H1 (cell line): Measurements from ENCODE around the gene ZNF471. TPM values are rescaled to one million over a fixed set of nuclear protein-coding genes. Genes with fewer than 3 reads are reported as not detected.

ENCODE experiments used
- CTCF ChIA-PET: fragments of 300-600 bp; sonication (Branson Sonifier 250); formaldehyde crosslinking; loops from one replicate; lab custom pipeline; 2021; ENCODE audit not compliant: partially characterized antibody; lab: Charles Lee
- POLR2A ChIA-PET: fragments of 300-600 bp; sonication (Branson Sonifier 250); formaldehyde crosslinking; loops from one replicate; lab custom pipeline; 2021; ENCODE audit warnings: inconsistent platforms; ENCODE audit not compliant: partially characterized antibody; lab: Charles Lee
- DNase-seq, 2 experiments: peaks; one replicate each; pipeline versions ENCODE4 v3.0.0 to v3.0.0-alpha.2; 2010 to 2022; ENCODE audit warnings: low spot score in 2 of 2, low read depth in 1 of 2, mixed read lengths in 1 of 2
- FAIRE-seq: peaks from 2 replicates; lab custom pipeline; 2011; peaks lifted over from hg19 to GRCh38; lab: Jason Lieb, UNC
- H2AFZ ChIP-seq: 2 replicates; pipeline ENCODE4 v1.8.1; 2012; ENCODE audit warnings: low read length, inconsistent platforms
- H2AK5ac ChIP-seq: 2 replicates; pipeline ENCODE4 v1.6.1; 2013; ENCODE audit warnings: low read depth, low read length
- H2BK120ac ChIP-seq: replicated peaks from 2 replicates; pipeline ENCODE3; 2013; ENCODE audit warnings: low read depth, low read length, inconsistent platforms
- H2BK12ac ChIP-seq: 2 replicates; pipeline ENCODE4 v1.6.1; 2013; ENCODE audit warnings: low read depth, low read length
- H2BK15ac ChIP-seq: 2 replicates; pipeline ENCODE4 v1.6.1; 2013; ENCODE audit warnings: low read length
- H2BK20ac ChIP-seq: 2 replicates; pipeline ENCODE4 v1.6.1; 2013; ENCODE audit warnings: low read length
- H2BK5ac ChIP-seq: 2 replicates; pipeline ENCODE4 v1.6.1; 2013; ENCODE audit warnings: low read depth, low read length
- H3K14ac ChIP-seq: 2 replicates; pipeline ENCODE4 v1.6.1; 2013; ENCODE audit warnings: inconsistent platforms; ENCODE audit not compliant: insufficient read length
- H3K18ac ChIP-seq: 2 replicates; pipeline ENCODE4 v1.6.1; 2013; ENCODE audit warnings: low read length; ENCODE audit errors: extremely low read depth
- H3K23ac ChIP-seq: 2 replicates; pipeline ENCODE4 v1.6.1; 2013; ENCODE audit warnings: inconsistent platforms; ENCODE audit not compliant: insufficient read length
- H3K23me2 ChIP-seq: 2 replicates; pipeline ENCODE4 v1.6.1; 2013; ENCODE audit warnings: low read depth, low read length
- H3K27ac ChIP-seq: 2 replicates; pipeline ENCODE4 v1.6.1; 2011; ENCODE audit warnings: low read depth, low read length, inconsistent platforms
- H3K27me3 ChIP-seq, 4 experiments: replicated peaks in 1 of 4; 1 replicate in 1 of 4; 2 replicates in 3 of 4; pipeline versions ENCODE4 v1.6.1 to v1.8.1; 2011 to 2013; ENCODE audit warnings: low read length in 3 of 4, mild to moderate bottlenecking in 3 of 4, inconsistent platforms in 2 of 4, mixed read lengths in 2 of 4, moderate library complexity in 1 of 4; ENCODE audit not compliant: control insufficient read depth in 3 of 4, insufficient read depth in 3 of 4; ENCODE audit errors: extremely low read depth in 1 of 4
- H3K36me3 ChIP-seq, 4 experiments: 2 replicates each; pipeline versions ENCODE4 v1.6.1 to v1.8.1; 2011 to 2013; ENCODE audit warnings: mild to moderate bottlenecking in 4 of 4, low read length in 3 of 4, moderate library complexity in 2 of 4, control low read depth in 1 of 4, inconsistent platforms in 1 of 4; ENCODE audit not compliant: insufficient read depth in 4 of 4, control insufficient read depth in 2 of 4
- H3K4ac ChIP-seq: replicated peaks from 2 replicates; pipeline ENCODE3; 2013; ENCODE audit warnings: low read length, low read depth, mixed read lengths, inconsistent platforms; ENCODE audit not compliant: insufficient read length
- H3K4me1 ChIP-seq, 4 experiments: replicated peaks in 1 of 4; 1 replicate in 1 of 4; 2 replicates in 3 of 4; pipeline versions ENCODE4 v1.6.1 to v1.8.1; 2011 to 2013; ENCODE audit warnings: low read length in 3 of 4, inconsistent platforms in 2 of 4, mixed read lengths in 1 of 4; ENCODE audit not compliant: insufficient read depth in 4 of 4, control insufficient read depth in 3 of 4
- H3K4me2 ChIP-seq, 2 experiments: 2 replicates each; pipeline versions ENCODE4 v1.6.1 to v1.8.1; 2011 to 2013; ENCODE audit warnings: low read depth in 2 of 2, low read length in 2 of 2, control low read depth in 1 of 2, inconsistent platforms in 1 of 2, mild to moderate bottlenecking in 1 of 2; ENCODE audit not compliant: insufficient read depth in 1 of 2
- H3K4me3 ChIP-seq, 4 experiments: fragments of 200-600, 300-600 bp in 1 of 4; sonication (generic), shearing (Covaris generic), sonication (Bioruptor Twin) in 1 of 4; 2 replicates each; pipeline versions ENCODE4 v1.5.1 to v1.8.1; 2011 to 2016; ENCODE audit warnings: low read length in 4 of 4, low read depth in 3 of 4, control low read depth in 2 of 4, inconsistent platforms in 2 of 4, mild to moderate bottlenecking in 2 of 4, mixed read lengths in 1 of 4, moderate library complexity in 1 of 4; ENCODE audit not compliant: insufficient read depth in 2 of 4; ENCODE audit errors: extremely low read depth in 1 of 4
- H3K56ac ChIP-seq: replicated peaks from 2 replicates; pipeline ENCODE3; 2013; ENCODE audit warnings: low read depth, mild to moderate bottlenecking, mixed read lengths, low read length, inconsistent platforms; ENCODE audit not compliant: insufficient read length
- H3K79me1 ChIP-seq: 2 replicates; pipeline ENCODE4 v1.6.1; 2013; ENCODE audit warnings: low read depth, low read length, control low read depth
- H3K79me2 ChIP-seq, 2 experiments: 2 replicates each; pipeline versions ENCODE4 v1.6.1 to v1.8.1; 2012 to 2013; ENCODE audit warnings: low read length in 2 of 2, mild to moderate bottlenecking in 2 of 2, inconsistent platforms in 1 of 2; ENCODE audit not compliant: insufficient read depth in 2 of 2, control insufficient read depth in 1 of 2
- H3K9ac ChIP-seq, 4 experiments: replicated peaks in 1 of 4; 1 replicate in 1 of 4; 2 replicates in 3 of 4; pipeline versions ENCODE4 v1.6.1 to v1.8.1; 2011 to 2013; ENCODE audit warnings: low read depth in 3 of 4, low read length in 3 of 4, control low read depth in 2 of 4, mild to moderate bottlenecking in 2 of 4, moderate library complexity in 2 of 4, inconsistent platforms in 1 of 4; ENCODE audit errors: extremely low read depth in 1 of 4
- H3K9me3 ChIP-seq, 2 experiments: 2 replicates each; pipeline versions ENCODE4 v1.6.1 to v1.8.1; 2012 to 2013; ENCODE audit warnings: mild to moderate bottlenecking in 2 of 2, moderate library complexity in 2 of 2, control low read depth in 1 of 2, inconsistent platforms in 1 of 2, low read depth in 1 of 2, low read length in 1 of 2, mixed read lengths in 1 of 2; ENCODE audit not compliant: insufficient read depth in 2 of 2
- H4K20me1 ChIP-seq, 2 experiments: replicated peaks in 1 of 2; 2 replicates each; pipeline versions ENCODE3 to v1.8.1; 2011 to 2013; ENCODE audit warnings: inconsistent platforms in 2 of 2, low read length in 2 of 2, mild to moderate bottlenecking in 1 of 2; ENCODE audit not compliant: insufficient read depth in 2 of 2, control insufficient read depth in 1 of 2
- H4K5ac ChIP-seq: 2 replicates; pipeline ENCODE4 v1.6.1; 2013; ENCODE audit warnings: low read length, low read depth, mixed read lengths, inconsistent platforms; ENCODE audit not compliant: insufficient read length
- H4K8ac ChIP-seq: 2 replicates; pipeline ENCODE4 v1.8.0; 2013; ENCODE audit warnings: mild to moderate bottlenecking, moderate library complexity, low read length, inconsistent platforms; ENCODE audit not compliant: insufficient read depth; ENCODE audit errors: extremely low read depth
- H4K91ac ChIP-seq: replicated peaks from 2 replicates; pipeline ENCODE3; 2013; ENCODE audit warnings: low read length, mixed read lengths, inconsistent platforms; ENCODE audit not compliant: insufficient read length
- SIN3A ChIP-seq, 2 experiments: IDR thresholded peaks in 1 of 2; conservative IDR thresholded peaks in 1 of 2; 2 replicates each; pipeline ENCODE4 v1.6.1; 2011 to 2012; ENCODE audit warnings: low read length in 2 of 2, improper control_type of control experiment in 1 of 2, low read depth in 1 of 2, mild to moderate bottlenecking in 1 of 2
- ZNF274 ChIP-seq: IDR thresholded peaks from 2 replicates; pipeline ENCODE4 v1.7.0; 2012; ENCODE audit warnings: low read length, borderline replicate concordance; ENCODE audit errors: extremely low read depth
- WGBS, 2 experiments: shearing (Covaris generic) in 1 of 2; methylation state at CpG; one replicate each; pipeline versions ENCODE4 v1.1.6 to v1.1.7; 2013 to 2015; ENCODE audit warnings: low lambda C conversion rate in 2 of 2, mixed read lengths in 2 of 2, inconsistent platforms in 1 of 2, low coverage in 1 of 2, missing lambda C conversion rate in 1 of 2; ENCODE audit not compliant: insufficient replicate concordance in 2 of 2, insufficient coverage in 1 of 2, insufficient read length in 1 of 2; ENCODE audit errors: extremely low coverage in 1 of 2, missing lambda C conversion rate in 1 of 2; 5-methylcytosine and 5-hydroxymethylcytosine counted together
- polyA plus RNA-seq, 7 experiments: library from polyadenylated mRNA; depleted of rRNA in 3 of 7; stranded (reverse) in 5 of 7; unstranded in 2 of 7; fragments of >200 nt in 5 of 7; fragments of 200-250 nt in 2 of 7; gene quantifications; 1 replicate in 5 of 7; 2 replicates in 1 of 7; 4 replicates in 1 of 7; pipeline versions ENCODE4 v1.2.1 to v1.2.3, GENCODE V29; 2011 to 2013; ENCODE audit warnings: missing spikeins in 2 of 7, mixed read lengths in 2 of 7
- total RNA-seq: library from RNA; stranded (reverse); fragmentation: NEBNext Ultra II Directional; extraction: Animal tissue kit (Norgen Biotek cat#: 25700); gene quantifications from 2 replicates; pipeline ENCODE4 v1.2.1, GENCODE V29; 2021

Gene ZNF471
- total and polyA plus RNA-seq, 2 of the 8 experiments (the other 6 are each of a cell fraction or from before 2014, with no cell fraction given): 0.73 to 0.74 TPM

DNA sequence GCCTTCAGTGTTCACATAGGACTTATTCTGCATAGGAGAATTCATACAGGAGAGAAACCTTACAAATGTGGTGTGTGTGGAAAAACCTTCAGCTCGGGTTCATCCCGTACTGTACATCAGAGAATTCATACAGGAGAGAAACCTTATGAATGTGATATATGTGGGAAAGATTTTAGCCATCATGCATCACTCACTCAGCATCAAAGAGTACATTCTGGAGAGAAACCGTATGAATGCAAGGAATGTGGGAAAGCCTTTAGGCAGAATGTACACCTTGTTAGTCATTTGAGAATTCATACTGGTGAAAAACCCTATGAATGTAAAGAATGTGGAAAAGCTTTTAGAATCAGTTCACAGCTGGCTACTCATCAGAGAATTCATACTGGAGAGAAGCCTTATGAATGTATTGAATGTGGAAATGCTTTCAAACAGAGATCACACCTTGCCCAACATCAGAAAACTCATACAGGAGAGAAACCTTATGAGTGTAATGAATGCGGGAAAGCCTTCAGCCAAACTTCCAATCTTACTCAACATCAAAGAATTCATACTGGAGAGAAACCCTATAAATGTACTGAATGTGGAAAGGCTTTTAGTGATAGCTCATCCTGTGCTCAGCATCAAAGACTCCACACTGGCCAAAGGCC, 17.7 kb downstream of the ZNF471 start:
- Histone ChIP-seq H2BK15ac (no peak overlapping the region), H2BK5ac (no peak overlapping the region), H2BK12ac (no peak overlapping the region), H4K5ac (no peak overlapping the region), H3K4me2 (no peak overlapping the region), H3K23ac (no peak overlapping the region), H3K14ac (no peak overlapping the region), H4K20me1 (no peaks in the 10 kb centered on the region), H3K27ac (no peak overlapping the region), H3K9me3 (peaks cover 59 to 69% of the 10 kb centered on the region in 2 experiments), H2AFZ (no peak overlapping the region), H3K23me2 (no peaks in the 10 kb centered on the region), H3K4ac (no peak overlapping the region), H3K4me1 (no peaks in the 10 kb centered on the region), H3K4me3 (no peak overlapping the region; a peak in 2 of 8 replicates), H3K9ac (no peak overlapping the region), H3K56ac (no peak overlapping the region), H4K91ac (no peak overlapping the region), H3K79me2 (no peaks in the 10 kb centered on the region), H4K8ac (no peak overlapping the region), H3K27me3 (no peaks in the 10 kb centered on the region), H2AK5ac (no peak overlapping the region), H2BK120ac (no peak overlapping the region), H3K79me1 (no peaks in the 10 kb centered on the region), H3K36me3 (no peaks in the 10 kb centered on the region; a peak in 1 of 8 replicates), H2BK20ac (no peak overlapping the region), H3K18ac (no peak overlapping the region)
- DNase-seq: no peak
- POLR2A ChIA-PET: interaction anchor here (1.2 kb wide), 1 partner anchor 45 kb away, joined by 3 read pairs; no protein-coding TSS in a partner anchor
- TF ChIP-seq ZNF274 (peak; percentile 92), SIN3A (conservative IDR thresholded peaks at IDR 0.05 in 1 of 2, IDR thresholded peaks at IDR 0.05 in 1 of 2; ENCODE audit: low read depth in 1 of 2, low read length in 2 of 2) (no peak)
- CTCF ChIA-PET: interaction anchor here (1.5 kb wide), 1 partner anchor 13 kb away, joined by 4 read pairs; no protein-coding TSS in a partner anchor
- FAIRE-seq: no peak
- WGBS, 2 experiments: 73% methylated on average over 4 of the region's 4 CpGs; no CpG with 5 or more reads in 1 of the 2 experiments
